SU-DHL-6 (cell line): Measurements from ENCODE around the gene TGFA.

ENCODE experiments used
- CTCF ChIP-seq: fragments of 200-600 bp; sonication (generic); IDR thresholded peaks from one replicate; pipeline ENCODE4 v1.5.1; 2017; ENCODE audit warnings: antibody characterized with exemption, mild to moderate bottlenecking, low read length, moderate library complexity; ENCODE audit not compliant: insufficient read depth, poor library complexity, severe bottlenecking
- EZH2phosphoT487 ChIP-seq: fragments of 200-600 bp; sonication (generic), shearing (Covaris generic); conservative IDR thresholded peaks from 2 replicates; pipeline ENCODE4 v1.6.1; 2018; ENCODE audit warnings: mild to moderate bottlenecking, antibody characterized with exemption, low read length, moderate library complexity, mixed read lengths

GRCh38 chr2:70554338-70554892, 789 bp upstream of the TGFA start:
- TF ChIP-seq EZH2phosphoT487 (no peak), CTCF (no peak)
